RWPE2 (cell line): ENCODE measurements around the gene ARHGAP15.

Experiments
- ATAC-seq: fragments of 200-7000 bp; cut with Tn5 transposase; 3 replicates; pipeline ENCODE4 v1.9.1; 2021; ENCODE audit warnings: low read depth
- DNase-seq: peaks from one replicate; pipeline ENCODE4 v3.0.0-alpha.2; 2020; ENCODE audit warnings: low spot score
- H3K27ac ChIP-seq: fragments of 450-650 bp; 2 replicates; pipeline ENCODE4 v1.5.1; 2017; ENCODE audit warnings: mild to moderate bottlenecking; ENCODE audit not compliant: poor library complexity, severe bottlenecking
- H3K27me3 ChIP-seq: fragments of 250-450 bp; sonication (Bioruptor Pico); 2 replicates; pipeline ENCODE4 v1.5.1; 2021; ENCODE audit warnings: mild to moderate bottlenecking, moderate library complexity; ENCODE audit not compliant: insufficient read depth, poor library complexity, severe bottlenecking
- H3K36me3 ChIP-seq: fragments of 250-450 bp; sonication (Bioruptor Pico); 2 replicates; pipeline ENCODE4 v1.5.1; 2020; ENCODE audit warnings: low read depth, mild to moderate bottlenecking, moderate library complexity
- H3K4me1 ChIP-seq: fragments of 250-450 bp; sonication (Bioruptor Pico); 2 replicates; pipeline ENCODE4 v1.5.1; 2021; ENCODE audit warnings: mild to moderate bottlenecking, moderate library complexity; ENCODE audit not compliant: insufficient read depth, poor library complexity, severe bottlenecking
- H3K4me3 ChIP-seq: fragments of 250-450 bp; sonication (Bioruptor Pico); 2 replicates; pipeline ENCODE4 v1.5.1; 2021; ENCODE audit warnings: mild to moderate bottlenecking, moderate library complexity; ENCODE audit not compliant: severe bottlenecking
- H3K9me3 ChIP-seq: fragments of 250-450 bp; sonication (Bioruptor Pico); 2 replicates; pipeline ENCODE4 v1.5.1; 2021; ENCODE audit warnings: mild to moderate bottlenecking, moderate library complexity; ENCODE audit not compliant: severe bottlenecking
- CTCF ChIP-seq: fragments of 450-650 bp; IDR thresholded peaks from one replicate; pipeline ENCODE4 v1.5.1; 2017; ENCODE audit warnings: mild to moderate bottlenecking, moderate library complexity; ENCODE audit not compliant: poor library complexity, severe bottlenecking

Gene ARHGAP15

GRCh38 chr2:143692162-143692561 is 562.9 kb downstream of the ARHGAP15 start:
- no peak overlapping the region for H3K27ac ChIP-seq
- peaks cover 5% of the 10 kb centered on the region for H3K27me3 ChIP-seq
- no peak for DNase-seq
- no peaks in the 10 kb centered on the region for H3K36me3 ChIP-seq
- H3K4me3 ChIP-seq: no peak overlapping the region
- TF ChIP-seq CTCF: no peak
- no peaks in the 10 kb centered on the region for H3K4me1 ChIP-seq
- no peak for ATAC-seq
- H3K9me3 ChIP-seq: no peaks in the 10 kb centered on the region

GRCh38 chr2:143692967-143693366 is 563.7 kb downstream of the ARHGAP15 start:
- Histone ChIP-seq H3K36me3 (no peaks in the 10 kb centered on the region), H3K27me3 (peaks cover 5% of the 10 kb centered on the region), H3K4me1 (no peaks in the 10 kb centered on the region), H3K4me3 (no peak overlapping the region), H3K27ac (no peak overlapping the region), H3K9me3 (no peaks in the 10 kb centered on the region)
- no peak for TF ChIP-seq CTCF
- DNase-seq (no peak), ATAC-seq (no peak)

GRCh38 chr2:143694335-143694734 is 565.1 kb downstream of the ARHGAP15 start:
- DNase-seq: no peak
- H3K4me3 ChIP-seq: no peak overlapping the region
- no peaks in the 10 kb centered on the region for H3K9me3 ChIP-seq
- ATAC-seq: no peak
- H3K4me1 ChIP-seq: no peaks in the 10 kb centered on the region
- TF ChIP-seq CTCF: no peak
- H3K27ac ChIP-seq: no peak overlapping the region
- H3K36me3 ChIP-seq: no peaks in the 10 kb centered on the region
- H3K27me3 ChIP-seq: peaks cover 5% of the 10 kb centered on the region

GRCh38 chr2:143696651-143697050 is 567.4 kb downstream of the ARHGAP15 start:
- no peak for TF ChIP-seq CTCF
- no peak for ATAC-seq

GRCh38 chr2:143697744-143698143 is 568.5 kb downstream of the ARHGAP15 start:
- TF ChIP-seq CTCF: no peak
- no peak for DNase-seq
- Histone ChIP-seq H3K4me3 (no peak overlapping the region), H3K27me3 (peaks cover 5% of the 10 kb centered on the region), H3K36me3 (no peaks in the 10 kb centered on the region), H3K27ac (no peak overlapping the region), H3K9me3 (no peaks in the 10 kb centered on the region), H3K4me1 (no peaks in the 10 kb centered on the region)
- ATAC-seq: no peak

More at GRCh38 chr2:143696651-143697050, 567.4 kb downstream of the ARHGAP15 start:
- Histone ChIP-seq H3K4me3 (no peak overlapping the region), H3K27ac (no peak overlapping the region), H3K4me1 (no peaks in the 10 kb centered on the region), H3K27me3 (peaks cover 5% of the 10 kb centered on the region), H3K36me3 (no peaks in the 10 kb centered on the region), H3K9me3 (no peaks in the 10 kb centered on the region)
- no peak for DNase-seq
